Mesothelial cell of epicardium (in vitro differentiated cells): Measurements from ENCODE around the gene ABCC8. TPM values are rescaled to one million over a fixed set of nuclear protein-coding genes. Genes with fewer than 3 reads are reported as not detected.

Source experiments
- DNase-seq, 2 experiments: peaks; one replicate each; pipeline ENCODE4 v3.0.0; 2021; ENCODE audit warnings: low spot score in 2 of 2; ENCODE audit not compliant: unreplicated experiment in 2 of 2
- H3K27ac Mint-ChIP-seq: 2 replicates; pipeline ENCODE4 v1.8.0; 2021; ENCODE audit warnings: mixed read lengths
- H3K27me3 Mint-ChIP-seq: 2 replicates; pipeline ENCODE4 v1.8.0; 2021; ENCODE audit warnings: low read depth, mixed read lengths
- H3K36me3 Mint-ChIP-seq: 2 replicates; pipeline ENCODE4 v1.8.0; 2021; ENCODE audit warnings: mixed read lengths
- H3K4me1 Mint-ChIP-seq: 2 replicates; pipeline ENCODE4 v1.8.0; 2021; ENCODE audit warnings: mixed read lengths
- H3K4me3 Mint-ChIP-seq: 2 replicates; pipeline ENCODE4 v1.8.0; 2021; ENCODE audit warnings: mild to moderate bottlenecking, moderate library complexity, mixed read lengths
- H3K9me3 Mint-ChIP-seq: 2 replicates; pipeline ENCODE4 v1.8.0; 2021; ENCODE audit warnings: mixed read lengths
- total RNA-seq: library from RNA; stranded (reverse); gene quantifications from 3 replicates; pipeline ENCODE4 v1.2.1, GENCODE V29; 2021
- TF ChIP-seq, protein P1 (sequence below): fragments of 200-600 bp; sonication (generic); IDR thresholded peaks from one replicate; pipeline ENCODE4 v1.5.0; 2021; ENCODE audit warnings: antibody characterized with exemption; ENCODE audit not compliant: unreplicated experiment

ABCC8 gene
- total RNA-seq, 1 donor from 2014 or later = not detected

GRCh38 chr11:17462940-17463339 is 13.7 kb downstream of the ABCC8 start:
- no peak for DNase-seq
- no peak overlapping the region for H3K4me3 Mint-ChIP-seq
- H3K36me3 Mint-ChIP-seq = no peaks in the 10 kb centered on the region
- no peak overlapping the region for H3K27ac Mint-ChIP-seq
- no peaks in the 10 kb centered on the region for H3K9me3 Mint-ChIP-seq
- H3K27me3 Mint-ChIP-seq = peaks cover 83% of the 10 kb centered on the region
- TF ChIP-seq, protein P1, sequence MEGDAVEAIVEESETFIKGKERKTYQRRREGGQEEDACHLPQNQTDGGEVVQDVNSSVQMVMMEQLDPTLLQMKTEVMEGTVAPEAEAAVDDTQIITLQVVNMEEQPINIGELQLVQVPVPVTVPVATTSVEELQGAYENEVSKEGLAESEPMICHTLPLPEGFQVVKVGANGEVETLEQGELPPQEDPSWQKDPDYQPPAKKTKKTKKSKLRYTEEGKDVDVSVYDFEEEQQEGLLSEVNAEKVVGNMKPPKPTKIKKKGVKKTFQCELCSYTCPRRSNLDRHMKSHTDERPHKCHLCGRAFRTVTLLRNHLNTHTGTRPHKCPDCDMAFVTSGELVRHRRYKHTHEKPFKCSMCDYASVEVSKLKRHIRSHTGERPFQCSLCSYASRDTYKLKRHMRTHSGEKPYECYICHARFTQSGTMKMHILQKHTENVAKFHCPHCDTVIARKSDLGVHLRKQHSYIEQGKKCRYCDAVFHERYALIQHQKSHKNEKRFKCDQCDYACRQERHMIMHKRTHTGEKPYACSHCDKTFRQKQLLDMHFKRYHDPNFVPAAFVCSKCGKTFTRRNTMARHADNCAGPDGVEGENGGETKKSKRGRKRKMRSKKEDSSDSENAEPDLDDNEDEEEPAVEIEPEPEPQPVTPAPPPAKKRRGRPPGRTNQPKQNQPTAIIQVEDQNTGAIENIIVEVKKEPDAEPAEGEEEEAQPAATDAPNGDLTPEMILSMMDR = no peak
- H3K4me1 Mint-ChIP-seq = peaks cover 3% of the 10 kb centered on the region

DNA sequence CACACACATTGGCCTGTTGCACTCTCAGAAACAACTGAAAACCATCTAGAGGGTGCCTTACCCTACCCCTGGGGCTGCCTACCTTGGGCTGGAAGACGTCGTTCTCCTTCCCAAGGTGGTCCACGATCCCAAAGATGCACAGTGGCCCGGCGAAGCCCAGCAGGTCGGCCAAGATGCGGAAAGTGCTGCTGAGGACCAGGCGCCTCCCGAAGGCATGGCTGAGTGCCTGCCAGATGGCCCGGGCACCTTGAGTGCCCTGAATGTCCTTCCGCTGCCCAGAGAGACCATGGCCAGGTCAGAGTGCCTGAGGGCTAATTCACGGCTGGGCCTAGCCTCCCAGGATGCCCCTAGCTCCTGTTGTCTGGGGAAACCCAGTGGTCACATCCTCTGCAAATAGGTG is 16.2 kb downstream of the ABCC8 start:
- H3K4me1 Mint-ChIP-seq = peaks cover 3% of the 10 kb centered on the region
- peaks cover 84% of the 10 kb centered on the region for H3K27me3 Mint-ChIP-seq
- DNase-seq = no peak
- H3K27ac Mint-ChIP-seq = no peak overlapping the region
- no peaks in the 10 kb centered on the region for H3K36me3 Mint-ChIP-seq
- TF ChIP-seq, protein P1 = no peak
- no peaks in the 10 kb centered on the region for H3K9me3 Mint-ChIP-seq
- H3K4me3 Mint-ChIP-seq = no peak overlapping the region

GRCh38 chr11:17459236-17459896 is 17.3 kb downstream of the ABCC8 start:
- Mint-ChIP-seq H3K36me3 (no peaks in the 10 kb centered on the region), H3K4me1 (peaks cover 1% of the 10 kb centered on the region), H3K9me3 (no peaks in the 10 kb centered on the region), H3K27me3 (peaks cover 74% of the 10 kb centered on the region), H3K27ac (no peak overlapping the region), H3K4me3 (no peak overlapping the region)
- DNase-seq = no peak
- TF ChIP-seq, protein P1 = no peak

- TF ChIP-seq, protein P1 = no peak
- Mint-ChIP-seq H3K4me1 (no peaks in the 10 kb centered on the region), H3K36me3 (no peaks in the 10 kb centered on the region), H3K9me3 (no peaks in the 10 kb centered on the region), H3K27me3 (peaks cover 70% of the 10 kb centered on the region), H3K4me3 (no peak overlapping the region), H3K27ac (no peak overlapping the region)
- no peak for DNase-seq
Measured at GRCh38 chr11:17458268-17458667, 18.4 kb downstream of the ABCC8 start.

DNA sequence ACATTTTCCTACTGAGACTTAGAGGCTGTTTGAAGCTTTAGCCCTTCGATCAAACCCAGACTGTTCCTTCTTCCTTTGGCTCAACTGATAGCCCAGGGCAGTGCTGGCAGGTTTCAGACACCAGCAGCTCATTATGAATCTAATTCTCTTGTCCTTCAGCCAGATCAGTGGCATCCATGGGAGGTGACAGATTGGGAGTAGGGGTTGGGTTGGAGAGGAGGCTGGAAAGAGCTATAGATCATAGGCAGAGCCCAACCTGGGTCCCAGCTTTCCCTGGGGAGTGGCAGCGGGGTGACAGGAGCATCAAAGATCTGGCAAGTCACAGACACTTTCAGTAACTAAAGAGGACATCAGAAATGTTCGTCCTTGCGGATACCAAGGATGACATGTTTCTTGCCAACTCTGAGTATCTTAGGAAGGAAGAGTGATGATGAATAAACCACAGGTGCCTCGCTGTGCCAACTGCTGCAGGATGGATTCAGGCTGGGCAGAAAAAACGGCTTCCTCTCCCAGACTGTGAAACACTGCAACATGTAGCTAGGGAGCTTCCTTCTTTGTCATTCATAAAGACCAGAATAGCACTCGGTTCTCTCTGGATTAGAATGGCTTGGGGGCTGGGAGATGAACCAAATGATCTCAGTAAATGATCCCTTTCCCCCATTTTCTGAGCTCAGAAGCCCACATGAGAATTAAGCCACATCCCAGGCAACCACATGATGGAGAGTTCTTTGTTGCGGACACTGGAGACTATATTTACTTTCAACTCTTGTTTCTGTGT is 19.1 kb downstream of the ABCC8 start:
- H3K9me3 Mint-ChIP-seq = no peaks in the 10 kb centered on the region
- no peaks in the 10 kb centered on the region for H3K4me1 Mint-ChIP-seq
- no peak overlapping the region for H3K4me3 Mint-ChIP-seq
- DNase-seq = no peak
- H3K36me3 Mint-ChIP-seq = no peaks in the 10 kb centered on the region
- no peak overlapping the region for H3K27ac Mint-ChIP-seq
- H3K27me3 Mint-ChIP-seq = peaks cover 71% of the 10 kb centered on the region
- TF ChIP-seq, protein P1 = no peak
